ACC112 (cell line): ENCODE results near the gene RASA2.

ENCODE experiments used
- H2AFZ ChIP-seq: fragments of 200-600 bp; sonication (generic); one replicate; pipeline ENCODE4 v1.6.0; 2017; ENCODE audit warnings: antibody characterized with exemption, low read length; ENCODE audit not compliant: unreplicated experiment
- H3K27ac ChIP-seq: fragments of 200-600 bp; sonication (generic); 2 replicates; pipeline ENCODE4 v1.5.1; 2014; ENCODE audit warnings: low read depth, mild to moderate bottlenecking, antibody characterized with exemption, low read length, moderate library complexity
- H3K27me3 ChIP-seq: fragments of 200-600 bp; sonication (generic); 2 replicates; pipeline ENCODE4 v1.6.1; 2014; ENCODE audit warnings: mild to moderate bottlenecking, antibody characterized with exemption, low read length, moderate library complexity, mixed read lengths; ENCODE audit not compliant: insufficient read depth
- H3K36me3 ChIP-seq: fragments of 200-600 bp; sonication (generic); 2 replicates; pipeline ENCODE4 v1.6.1; 2016; ENCODE audit warnings: mild to moderate bottlenecking, antibody characterized with exemption, low read length, moderate library complexity, mixed read lengths; ENCODE audit not compliant: insufficient read depth
- H3K4me1 ChIP-seq: fragments of 200-600 bp; sonication (generic); one replicate; pipeline ENCODE4 v1.6.1; 2016; ENCODE audit warnings: low read length, mixed read lengths; ENCODE audit not compliant: insufficient read depth, unreplicated experiment, control insufficient read depth
- H3K4me3 ChIP-seq: fragments of 200-600 bp; sonication (generic); 2 replicates; pipeline ENCODE4 v1.5.1; 2014; ENCODE audit warnings: mild to moderate bottlenecking, low read depth, low read length
- H3K79me2 ChIP-seq: fragments of 200-600 bp; sonication (generic); one replicate; pipeline ENCODE4 v1.6.0; 2016; ENCODE audit warnings: low read length; ENCODE audit not compliant: control insufficient read depth, unreplicated experiment, insufficient read depth

RASA2 gene

DNA sequence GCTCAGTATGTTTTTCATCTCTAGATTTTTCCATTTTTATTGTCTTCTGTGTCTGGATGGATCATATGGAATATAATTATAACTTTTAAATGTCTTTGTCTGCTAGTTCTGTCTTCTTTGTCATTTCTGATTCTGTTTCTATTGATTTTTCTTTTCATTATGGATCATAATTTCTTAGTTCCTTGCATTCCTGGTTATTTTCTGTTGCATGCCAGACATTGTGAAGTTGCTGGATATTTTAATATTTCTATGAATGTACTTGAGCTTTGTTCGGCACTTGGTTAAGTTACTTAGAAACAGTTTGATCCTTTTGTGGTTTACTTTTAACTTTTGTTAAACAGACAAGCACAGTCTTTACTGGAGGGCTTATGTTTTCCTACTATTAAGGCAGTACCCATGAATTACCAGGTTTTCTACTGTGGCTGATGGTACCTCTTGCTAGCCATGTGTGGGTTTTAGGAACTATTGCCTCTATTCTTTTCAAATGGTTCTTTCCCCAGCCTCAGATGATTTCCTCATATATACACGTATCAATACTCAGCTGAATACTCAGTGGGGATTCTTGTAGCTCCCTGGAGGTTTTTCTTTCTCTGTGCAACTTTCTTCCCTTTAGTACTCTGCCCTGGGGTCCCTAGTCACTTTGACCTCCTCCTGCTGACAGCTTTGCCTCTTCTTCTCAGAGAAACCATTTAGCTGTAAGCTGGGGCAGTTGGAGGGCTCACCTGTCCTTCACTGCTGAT is 64.3 kb downstream of the RASA2 start:
- H2AFZ ChIP-seq: no peak overlapping the region
- no peak overlapping the region for H3K4me3 ChIP-seq
- H3K4me1 ChIP-seq: peaks cover 16% of the 10 kb centered on the region
- H3K36me3 ChIP-seq: peaks cover 43% of the 10 kb centered on the region
- H3K79me2 ChIP-seq: no peaks in the 10 kb centered on the region
- H3K27me3 ChIP-seq: no peaks in the 10 kb centered on the region
- H3K27ac ChIP-seq: no peak overlapping the region

DNA sequence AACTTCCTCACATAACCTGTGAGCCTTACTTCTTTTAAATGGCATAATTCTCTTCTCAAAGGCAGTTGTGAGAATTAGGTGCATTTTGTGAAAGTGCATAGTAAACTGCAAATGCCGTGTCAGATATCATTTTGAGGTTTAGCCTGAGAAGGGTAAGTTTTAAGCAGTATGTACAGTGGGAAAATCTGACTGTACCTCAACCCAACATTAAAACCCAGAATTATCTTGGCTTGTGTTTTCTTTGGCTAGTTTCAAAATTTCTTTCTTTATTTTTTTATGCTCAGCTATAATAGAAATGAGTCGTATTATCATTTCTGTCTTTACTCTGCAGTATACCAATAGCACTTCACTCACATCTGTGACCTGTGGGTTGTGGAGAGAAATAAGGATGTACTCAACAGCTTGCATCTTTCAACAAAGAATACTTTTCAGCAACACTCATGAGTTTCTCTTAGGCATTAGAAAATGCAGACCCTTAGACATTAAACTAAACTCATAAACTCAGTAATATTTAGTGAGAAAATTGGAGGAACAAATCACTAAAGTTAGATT is 65.7 kb downstream of the RASA2 start:
- peaks cover 38% of the 10 kb centered on the region for H3K36me3 ChIP-seq
- H3K27me3 ChIP-seq: no peaks in the 10 kb centered on the region
- no peak overlapping the region for H3K4me3 ChIP-seq
- no peak overlapping the region for H3K27ac ChIP-seq
- peaks cover 28% of the 10 kb centered on the region for H3K4me1 ChIP-seq
- no peak overlapping the region for H2AFZ ChIP-seq
- no peaks in the 10 kb centered on the region for H3K79me2 ChIP-seq

DNA sequence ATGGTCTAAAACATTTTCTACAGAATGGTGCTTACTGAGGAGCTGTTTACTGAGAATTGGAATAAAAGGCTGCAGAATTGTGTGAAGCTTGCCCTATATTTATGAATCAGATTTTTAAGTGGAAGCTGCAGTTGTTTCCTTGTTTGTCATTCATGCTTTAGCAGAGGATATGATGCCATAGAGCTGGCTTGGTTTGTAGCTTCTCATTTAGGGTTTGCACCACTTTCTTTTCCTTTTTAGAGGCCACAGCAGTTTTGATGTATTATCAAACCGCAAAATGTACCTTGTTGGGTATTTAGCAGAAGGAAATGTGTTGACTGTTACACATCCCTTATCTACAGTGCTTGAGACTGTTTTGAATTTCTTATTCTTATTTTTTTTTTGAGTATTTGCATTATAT is 66.2 kb downstream of the RASA2 start:
- Histone ChIP-seq H2AFZ (no peak overlapping the region), H3K36me3 (peaks cover 33% of the 10 kb centered on the region), H3K4me1 (peaks cover 32% of the 10 kb centered on the region), H3K79me2 (no peaks in the 10 kb centered on the region), H3K27ac (no peak overlapping the region), H3K27me3 (no peaks in the 10 kb centered on the region), H3K4me3 (no peak overlapping the region)

DNA sequence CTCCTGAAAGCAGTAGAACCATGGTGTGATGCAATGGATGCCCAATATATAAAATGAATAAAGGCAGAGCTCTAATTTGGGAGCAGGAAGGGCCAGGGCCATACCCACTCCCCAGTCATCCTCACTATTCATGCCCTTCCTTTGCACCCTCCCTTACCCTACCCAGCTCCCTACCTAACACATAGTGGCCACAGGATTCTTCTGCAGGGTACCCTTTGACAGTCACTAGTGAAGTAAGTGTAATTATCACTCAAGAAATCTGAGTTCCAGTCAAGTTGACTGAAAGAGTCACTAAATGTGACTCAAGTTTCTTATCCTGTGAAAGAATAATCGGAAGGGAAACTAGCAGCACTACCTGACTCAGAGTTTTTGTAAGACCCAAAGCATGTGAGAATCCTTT is 69.2 kb downstream of the RASA2 start:
- no peak overlapping the region for H2AFZ ChIP-seq
- no peaks in the 10 kb centered on the region for H3K79me2 ChIP-seq
- H3K27me3 ChIP-seq: no peaks in the 10 kb centered on the region
- H3K27ac ChIP-seq: peak overlapping the region; percentile 43; the same call in 1 of the 2 replicates
- H3K4me3 ChIP-seq: no peak overlapping the region
- peaks cover 36% of the 10 kb centered on the region for H3K4me1 ChIP-seq
- peaks cover 17% of the 10 kb centered on the region for H3K36me3 ChIP-seq

DNA sequence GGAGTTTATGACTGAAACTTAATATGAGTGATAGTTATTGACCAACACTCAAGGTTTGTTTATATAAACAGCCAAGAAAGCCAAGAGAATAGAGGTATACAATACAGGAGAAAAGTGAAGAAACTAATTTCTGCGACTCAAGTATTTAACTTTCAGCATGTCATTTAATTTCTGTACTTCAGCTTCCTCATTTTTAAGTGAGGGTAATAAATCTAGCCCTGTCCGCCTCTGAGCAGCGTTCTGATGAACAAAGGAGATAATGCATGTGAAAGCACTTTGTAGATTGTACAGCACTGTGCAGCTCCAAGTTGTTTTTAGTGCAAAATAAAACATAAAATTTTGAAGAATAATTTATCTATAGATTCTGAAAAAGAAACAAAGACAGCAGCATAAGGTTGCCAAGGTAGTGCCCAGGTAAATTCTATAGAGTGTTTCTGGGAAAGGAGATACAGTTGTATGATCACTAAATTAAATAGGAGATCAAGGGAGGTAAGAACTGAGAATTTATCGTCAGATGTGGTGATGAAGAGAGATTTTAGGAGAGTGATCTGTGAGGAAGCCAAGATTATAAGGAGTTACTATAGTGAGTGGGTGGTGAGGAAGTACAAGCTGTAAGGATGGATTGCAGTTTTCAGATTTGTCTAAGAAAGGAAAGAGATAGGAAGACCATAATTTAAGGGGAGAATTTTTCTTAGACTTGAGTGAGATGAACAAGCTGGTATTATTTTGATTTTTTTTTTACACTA is 71.3 kb downstream of the RASA2 start:
- H3K79me2 ChIP-seq: no peaks in the 10 kb centered on the region
- peaks cover 25% of the 10 kb centered on the region for H3K4me1 ChIP-seq
- no peak overlapping the region for H2AFZ ChIP-seq
- H3K36me3 ChIP-seq: peaks cover 15% of the 10 kb centered on the region; the same call in 1 of the 2 replicates
- no peak overlapping the region for H3K4me3 ChIP-seq
- H3K27me3 ChIP-seq: no peaks in the 10 kb centered on the region
- H3K27ac ChIP-seq: no peak overlapping the region

DNA sequence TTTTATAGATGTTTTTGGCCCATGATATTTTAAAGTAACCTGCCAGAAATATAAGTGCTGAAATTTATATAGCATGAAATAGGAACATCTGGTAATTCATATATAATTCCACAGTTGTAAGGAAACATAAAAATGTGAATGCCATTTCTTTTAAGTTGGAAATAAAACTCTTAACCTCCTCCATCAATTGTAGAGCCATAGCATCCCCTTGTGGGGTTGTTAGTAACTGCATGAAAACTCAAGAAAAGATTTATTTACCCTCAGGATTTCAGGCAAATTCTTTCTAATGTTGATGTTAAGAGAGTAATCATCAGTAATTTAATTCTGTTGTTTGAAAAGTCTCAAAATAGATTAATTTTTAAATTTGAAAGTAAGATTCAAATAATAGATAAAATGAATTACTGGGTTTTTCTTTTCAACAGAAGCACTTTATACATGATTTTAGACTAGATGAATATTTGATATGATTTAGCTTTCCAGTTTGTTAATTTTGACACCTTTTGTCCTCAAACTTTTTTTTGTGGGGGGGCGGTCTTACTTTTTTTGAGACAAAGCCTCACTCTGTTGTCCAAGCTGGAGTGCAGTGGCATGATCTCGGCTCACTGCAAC is 74.7 kb downstream of the RASA2 start:
- no peak overlapping the region for H2AFZ ChIP-seq
- H3K4me1 ChIP-seq: peaks cover 16% of the 10 kb centered on the region
- H3K27ac ChIP-seq: no peak overlapping the region
- H3K36me3 ChIP-seq: peaks cover 15% of the 10 kb centered on the region; the same call in 1 of the 2 replicates
- H3K27me3 ChIP-seq: no peaks in the 10 kb centered on the region
- H3K4me3 ChIP-seq: no peak overlapping the region
- H3K79me2 ChIP-seq: no peaks in the 10 kb centered on the region

DNA sequence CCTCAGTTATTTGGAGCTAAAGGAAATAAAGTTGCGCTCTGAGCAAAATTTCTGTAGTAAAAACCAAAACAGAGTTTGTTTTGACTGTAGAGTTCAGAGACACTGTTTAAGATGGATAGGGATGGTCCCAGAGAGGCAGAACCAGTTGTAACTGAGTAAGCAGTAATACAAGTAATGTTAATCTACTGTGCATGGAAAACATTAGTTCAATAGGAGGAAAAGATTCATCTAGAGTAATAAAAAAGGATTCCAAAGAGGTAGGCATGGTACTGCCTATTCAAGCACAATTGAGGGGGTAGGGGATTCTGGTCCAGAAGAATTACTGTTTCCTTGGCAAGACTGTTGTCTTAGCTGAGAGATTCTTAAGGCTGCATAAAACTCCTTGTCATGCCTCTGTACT is 77.4 kb downstream of the RASA2 start:
- no peaks in the 10 kb centered on the region for H3K79me2 ChIP-seq
- H3K27ac ChIP-seq: no peak overlapping the region
- H3K27me3 ChIP-seq: no peaks in the 10 kb centered on the region
- H2AFZ ChIP-seq: no peak overlapping the region
- H3K4me1 ChIP-seq: no peaks in the 10 kb centered on the region
- no peak overlapping the region for H3K4me3 ChIP-seq
- H3K36me3 ChIP-seq: 0 out of 2 replicates have a peak, but pooled peaks cover 6% of the 10 kb centered on the region

DNA sequence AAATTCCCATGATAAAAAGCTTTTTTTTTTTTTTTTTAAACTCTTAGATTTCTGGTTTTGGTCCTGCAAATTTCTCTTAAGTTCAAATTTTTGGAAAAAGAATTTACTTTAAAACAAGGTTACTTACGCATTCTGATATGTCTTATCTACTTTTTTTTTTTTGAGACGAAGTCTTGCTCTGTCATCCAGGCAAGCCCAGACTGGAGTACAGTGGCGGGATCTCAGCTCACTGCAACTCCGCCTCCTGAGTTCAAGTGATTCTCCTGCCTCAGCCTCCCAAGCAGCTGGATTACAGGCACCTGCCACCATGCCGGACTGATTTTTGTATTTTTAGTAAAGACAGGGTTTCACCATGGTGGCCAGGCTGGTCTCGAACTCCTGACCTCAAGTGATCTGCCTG is 83.2 kb downstream of the RASA2 start:
- H3K27me3 ChIP-seq: no peaks in the 10 kb centered on the region
- no peak overlapping the region for H3K27ac ChIP-seq
- no peaks in the 10 kb centered on the region for H3K4me1 ChIP-seq
- H2AFZ ChIP-seq: no peak overlapping the region
- H3K79me2 ChIP-seq: no peaks in the 10 kb centered on the region
- H3K4me3 ChIP-seq: no peak overlapping the region
- H3K36me3 ChIP-seq: peaks cover 9% of the 10 kb centered on the region; the same call in 1 of the 2 replicates

DNA sequence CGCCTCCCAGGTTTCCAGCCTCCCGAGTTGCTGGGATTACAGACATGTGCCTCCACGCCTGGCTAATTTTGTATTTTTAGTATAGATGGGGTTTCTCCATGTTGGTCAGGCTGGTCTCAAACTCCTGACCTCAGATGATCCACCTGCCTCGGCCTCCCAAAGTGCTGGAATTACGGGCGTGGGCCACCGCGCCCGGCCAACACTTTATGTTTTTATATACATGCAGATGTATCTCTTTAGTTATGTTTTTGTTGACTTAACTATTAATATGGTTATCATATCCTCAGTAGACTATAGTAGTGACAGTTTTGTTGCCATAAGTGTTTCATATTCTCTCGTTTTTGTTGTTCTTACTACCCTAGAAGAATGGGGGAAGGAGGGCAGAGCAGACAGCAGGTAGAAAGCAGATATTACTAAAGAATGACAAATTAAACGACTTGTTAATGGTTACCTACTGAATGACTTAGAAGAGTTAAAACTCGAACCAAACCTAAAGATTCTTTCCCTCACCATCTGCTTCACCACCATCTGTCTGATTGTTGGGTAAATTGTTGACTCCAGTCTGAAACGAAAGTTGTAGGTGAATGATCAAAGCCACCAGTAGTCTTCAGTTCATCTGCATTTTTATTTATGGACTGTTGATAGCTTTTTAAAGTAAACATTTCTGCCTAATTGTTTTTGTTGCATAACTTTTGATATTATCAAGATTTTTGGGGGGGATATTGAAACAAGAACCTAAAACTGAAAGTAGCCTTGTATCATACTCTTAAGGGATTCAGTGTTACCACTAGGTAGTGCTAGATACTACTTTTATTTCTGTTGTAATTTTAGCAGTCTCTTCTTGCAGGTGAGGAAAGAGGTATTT is 89.3 kb downstream of the RASA2 start:
- peaks cover 10% of the 10 kb centered on the region; the same call in 1 of the 2 replicates for H3K36me3 ChIP-seq
- no peak overlapping the region for H3K27ac ChIP-seq
- H3K4me1 ChIP-seq: peaks cover 12% of the 10 kb centered on the region
- H2AFZ ChIP-seq: peak overlapping the region; percentile 74
- no peaks in the 10 kb centered on the region for H3K79me2 ChIP-seq
- no peaks in the 10 kb centered on the region for H3K27me3 ChIP-seq
- H3K4me3 ChIP-seq: peak overlapping the region; percentile 70

DNA sequence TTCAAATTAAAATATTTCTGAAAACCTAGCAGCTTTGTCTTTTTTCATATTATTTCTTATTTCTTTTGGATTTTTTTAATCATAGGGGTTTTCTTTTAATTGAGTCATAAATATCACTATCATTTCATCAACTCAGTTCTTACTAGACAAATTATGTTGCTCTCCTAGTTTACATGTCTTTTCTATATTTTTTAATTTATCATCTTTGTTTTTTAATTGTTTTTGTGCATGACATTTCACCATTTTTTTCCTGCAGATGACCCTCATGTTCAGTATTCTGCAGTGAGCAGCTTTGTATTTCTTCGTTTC is 89.9 kb downstream of the RASA2 start:
- peaks cover 12% of the 10 kb centered on the region for H3K4me1 ChIP-seq
- no peak overlapping the region for H3K27ac ChIP-seq
- H3K4me3 ChIP-seq: no peak overlapping the region
- H2AFZ ChIP-seq: no peak overlapping the region
- H3K36me3 ChIP-seq: peaks cover 13% of the 10 kb centered on the region
- no peaks in the 10 kb centered on the region for H3K79me2 ChIP-seq
- H3K27me3 ChIP-seq: no peaks in the 10 kb centered on the region
